ENCODE measurements around the gene SLMAP. TPM values are rescaled to one million over a fixed set of nuclear protein-coding genes. Genes with fewer than 3 reads are reported as not detected.
A peak's percentile ranks its signal among the peaks of the same experiment; 100 is the strongest.

SLMAP gene
- total and polyA plus RNA-seq, 2 experiments from 2014 or later: 32.1 to 73.0 TPM

GRCh38 chr3:57856675-57857074 lies 100.6 kb downstream of the SLMAP start:
- Histone ChIP-seq H4K20me1 (replicated peaks; ENCODE audit: insufficient read depth) (peaks cover 5% of the 10 kb centered on the region; the same call in 1 of the 2 replicates), H3K79me2 (replicated peaks; ENCODE audit: insufficient read depth) (no peaks in the 10 kb centered on the region), H2AFZ (no peak overlapping the region), H3K27ac (ENCODE audit: low read depth) (no peak overlapping the region), H3K36me3 (ENCODE audit: insufficient read depth) (peaks cover 9% of the 10 kb centered on the region; the same call in 1 of the 2 replicates), H3K4me2 (no peak overlapping the region), H3K9me2 (ENCODE audit: insufficient read depth) (no peaks in the 10 kb centered on the region), H3K4me3 (no peak overlapping the region), H3K27me3 (ENCODE audit: insufficient read depth) (no peaks in the 10 kb centered on the region), H3F3A (replicated peaks; ENCODE audit: low read depth) (no peaks in the 10 kb centered on the region), H3K4me1 (ENCODE audit: insufficient read depth) (no peaks in the 10 kb centered on the region)
- peaks cover 10% of the 10 kb centered on the region; the same call in 2 of the 3 replicates for H3K36me3 Mint-ChIP-seq (ENCODE audit: low read depth)
- ATAC-seq (no peak), DNase-seq (ENCODE audit: low spot score) (peak; percentile 24)
- no peaks in the 10 kb centered on the region for H3K4me1 Mint-ChIP-seq
- no peak overlapping the region for H3K4me3 Mint-ChIP-seq
- no peak overlapping the region for H3K27ac Mint-ChIP-seq
- TF ChIP-seq ETS1 (IDR thresholded peaks at IDR 0.05) (no peak), ZNF114 (CRISPR knock-in tag; IDR thresholded peaks at IDR 0.05) (no peak), CREB1 (CRISPR knock-in tag; IDR thresholded peaks at IDR 0.05; ENCODE audit: low read depth) (peak; percentile 41), EZH2 (IDR thresholded peaks at IDR 0.05; ENCODE audit: low read depth, unreplicated experiment) (no peak), REST (IDR thresholded peaks at IDR 0.05; ENCODE audit: unreplicated experiment) (no peak), POLR2AphosphoS5 (IDR thresholded peaks at IDR 0.05; ENCODE audit: low read depth) (no peak), CTCF (conservative IDR thresholded peaks at IDR 0.05; ENCODE audit: low read depth in 2 of 2) (peak; percentile 40 to 50; a peak in 3 of 4 replicates), ZNF331 (CRISPR knock-in tag; IDR thresholded peaks at IDR 0.05; ENCODE audit: low read depth) (no peak), EZH2phosphoT487 (IDR thresholded peaks at IDR 0.05; ENCODE audit: unreplicated experiment) (no peak), STAT1 (IDR thresholded peaks at IDR 0.05; ENCODE audit: unreplicated experiment) (no peak), NANOG (IDR thresholded peaks at IDR 0.05; ENCODE audit: borderline replicate concordance) (no peak), ZNF462 (CRISPR knock-in tag; IDR thresholded peaks at IDR 0.05) (no peak)
- no peaks in the 10 kb centered on the region for H3K9me3 Mint-ChIP-seq
- H3K27me3 Mint-ChIP-seq (ENCODE audit: insufficient read depth, low read depth, poor library complexity): no peaks in the 10 kb centered on the region
